SKM-1 treated with dmso at 0.1 percent for 144 hours (cell line): ENCODE results near the gene ERI2.

Experiments
- DNase-seq: peaks from one replicate; lab custom pipeline; 2025; ENCODE audit not compliant: unreplicated experiment; lab: John Stamatoyannopoulos, UW

ERI2 gene, protein sequence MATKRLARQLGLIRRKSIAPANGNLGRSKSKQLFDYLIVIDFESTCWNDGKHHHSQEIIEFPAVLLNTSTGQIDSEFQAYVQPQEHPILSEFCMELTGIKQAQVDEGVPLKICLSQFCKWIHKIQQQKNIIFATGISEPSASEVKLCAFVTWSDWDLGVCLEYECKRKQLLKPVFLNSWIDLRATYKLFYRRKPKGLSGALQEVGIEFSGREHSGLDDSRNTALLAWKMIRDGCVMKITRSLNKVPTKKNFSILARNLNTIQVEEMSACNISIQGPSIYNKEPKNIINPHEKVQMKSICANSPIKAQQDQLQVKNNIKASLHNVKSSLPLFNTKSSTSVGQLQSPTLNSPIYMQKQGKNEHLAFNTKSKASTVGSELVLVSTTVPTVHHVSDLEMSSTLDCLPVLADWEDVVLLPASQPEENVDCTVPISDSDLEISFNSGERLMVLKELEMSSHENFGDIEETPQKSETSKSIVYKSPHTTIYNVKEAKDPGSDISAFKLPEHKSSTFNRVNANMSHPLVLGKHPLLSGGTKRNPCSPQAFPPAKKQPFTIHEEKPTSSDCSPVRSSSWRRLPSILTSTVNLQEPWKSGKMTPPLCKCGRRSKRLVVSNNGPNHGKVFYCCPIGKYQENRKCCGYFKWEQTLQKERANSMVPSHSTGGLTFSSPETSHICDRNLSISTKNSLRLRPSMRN

GRCh38 chr16:20806168-20807050 lies at the start of gene ERI2, which contains the start of gene REXO5:
TSS of gene ERI2 (minus strand) at chr16:20806472. CDS start at chr16:20806430, 42 bp downstream.
TSS of gene REXO5 (plus strand) at chr16:20806527. CDS start at chr16:20806954, 427 bp downstream.
- DNase-seq, result peak; percentile 85

DNA sequence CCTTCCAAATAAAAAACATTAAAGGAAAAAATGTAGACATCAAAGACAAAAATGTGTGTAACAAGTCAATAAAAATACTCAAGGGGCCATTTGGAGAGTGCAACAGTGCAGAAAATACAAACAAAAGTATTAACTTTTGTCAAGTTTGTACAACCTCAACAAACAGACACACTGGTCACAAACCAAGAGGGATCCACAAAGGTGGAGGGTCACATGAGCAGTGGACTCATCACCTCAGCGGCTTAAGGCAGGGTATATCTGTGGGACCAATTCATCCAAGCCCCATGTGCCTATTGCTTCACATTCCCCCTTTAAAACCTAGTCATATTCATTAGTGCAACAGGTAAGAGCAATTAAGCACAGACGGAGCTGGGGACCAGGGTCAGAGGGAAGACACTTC lies 48.7 kb upstream of the ERI2 start:
- no peak for DNase-seq

GRCh38 chr16:20853981-20854620 lies 47.8 kb upstream of the ERI2 start:
- no peak for DNase-seq

GRCh38 chr16:20853143-20853542 lies 46.9 kb upstream of the ERI2 start:
- no peak for DNase-seq

GRCh38 chr16:20851601-20852000 lies 45.3 kb upstream of the ERI2 start:
- no peak for DNase-seq

GRCh38 chr16:20850981-20851380 lies 44.7 kb upstream of the ERI2 start:
- DNase-seq, result no peak

GRCh38 chr16:20849589-20850390 lies 43.5 kb upstream of the ERI2 start:
- DNase-seq, result peak; percentile 67

DNA sequence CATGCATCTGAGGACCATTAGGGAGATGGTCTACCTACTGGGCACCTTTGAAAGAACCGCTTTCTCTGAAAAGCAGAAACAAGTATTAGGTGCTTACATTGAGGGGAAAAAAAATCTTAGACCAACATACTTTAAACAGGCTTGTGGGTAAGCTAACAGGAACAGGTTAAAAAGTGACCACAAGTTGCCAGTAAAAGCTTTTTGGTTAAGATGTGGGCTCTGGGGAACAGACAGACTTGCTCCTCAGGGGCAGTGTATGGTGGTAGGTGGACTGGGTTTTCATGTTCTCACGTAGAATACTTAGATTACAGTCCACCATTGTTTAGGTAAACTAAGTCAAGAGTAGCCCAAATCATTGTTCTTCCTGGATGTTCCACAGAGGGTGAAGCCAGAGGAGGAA lies 41.3 kb upstream of the ERI2 start:
- DNase-seq, result no peak

GRCh38 chr16:20846551-20846950 lies 40.3 kb upstream of the ERI2 start:
- no peak for DNase-seq

- DNase-seq, result no peak
Measured at GRCh38 chr16:20846030-20846429, 39.8 kb upstream of the ERI2 start.

DNA sequence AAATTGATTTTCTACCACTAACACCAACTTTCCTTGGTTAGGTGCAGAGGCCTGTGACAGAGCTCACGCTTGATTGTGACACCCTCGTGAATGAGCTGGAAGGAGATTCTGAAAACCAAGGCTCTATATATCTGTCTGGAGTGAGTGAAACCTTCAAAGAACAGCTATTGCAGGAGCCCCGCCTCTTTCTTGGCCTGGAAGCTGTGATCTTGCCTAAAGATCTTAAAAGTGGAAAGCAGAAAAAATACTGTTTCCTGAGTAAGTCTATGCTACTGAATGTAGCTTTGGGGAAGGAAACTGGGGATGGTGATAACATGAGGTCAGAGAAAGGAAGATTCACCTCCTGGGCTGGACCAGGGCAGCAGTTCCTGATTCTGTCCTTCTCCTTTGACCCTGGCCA lies 38.3 kb upstream of the ERI2 start:
- DNase-seq, result peak; percentile 23

DNA sequence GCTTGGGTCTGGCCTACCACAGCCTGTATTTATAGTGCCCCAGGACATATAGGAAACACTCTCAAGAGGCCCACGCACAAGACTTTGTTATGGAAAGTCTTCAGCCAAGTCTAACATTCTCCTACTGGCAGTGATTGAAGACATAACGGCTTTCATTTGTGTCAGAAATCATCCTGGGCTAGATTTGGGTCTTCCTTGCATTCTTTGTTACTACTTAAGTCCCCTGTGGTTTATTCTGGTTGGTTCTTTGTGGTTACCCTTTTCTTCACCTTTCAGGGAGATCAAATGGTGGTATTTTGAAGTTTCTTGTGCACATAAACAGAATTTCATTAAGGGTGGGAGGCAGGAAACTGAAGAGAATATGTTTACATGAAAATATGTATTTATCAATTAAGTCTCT lies 37.8 kb upstream of the ERI2 start:
- DNase-seq, result no peak

GRCh38 chr16:20839504-20839903 lies 33.2 kb upstream of the ERI2 start:
- DNase-seq, result no peak

- DNase-seq, result no peak
Measured at GRCh38 chr16:20838240-20838639, 32.0 kb upstream of the ERI2 start.

DNA sequence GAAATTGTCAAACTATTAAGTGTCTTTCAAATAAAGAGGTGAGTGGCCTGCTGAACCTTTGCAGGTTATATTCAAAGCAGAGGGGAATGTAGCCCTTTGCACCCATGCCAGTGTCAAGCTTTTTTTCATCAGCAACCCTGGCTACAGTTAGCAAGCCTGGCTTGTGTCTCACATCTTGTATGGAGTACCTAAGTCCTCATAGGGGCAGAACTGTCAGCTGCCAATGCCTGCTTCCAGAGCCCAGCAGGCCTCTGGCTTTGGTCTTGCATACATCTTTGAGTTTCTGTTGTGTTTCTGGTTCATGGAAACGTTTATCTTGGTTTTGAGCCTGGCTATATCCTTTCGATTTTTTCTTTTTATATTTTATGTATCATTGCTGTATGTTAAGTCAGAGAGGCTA lies 26.8 kb upstream of the ERI2 start:
- no peak for DNase-seq

GRCh38 chr16:20830372-20830771 lies 24.1 kb upstream of the ERI2 start:
- DNase-seq, result no peak

- DNase-seq, result no peak
Measured at GRCh38 chr16:20829536-20829935, 23.3 kb upstream of the ERI2 start.

DNA sequence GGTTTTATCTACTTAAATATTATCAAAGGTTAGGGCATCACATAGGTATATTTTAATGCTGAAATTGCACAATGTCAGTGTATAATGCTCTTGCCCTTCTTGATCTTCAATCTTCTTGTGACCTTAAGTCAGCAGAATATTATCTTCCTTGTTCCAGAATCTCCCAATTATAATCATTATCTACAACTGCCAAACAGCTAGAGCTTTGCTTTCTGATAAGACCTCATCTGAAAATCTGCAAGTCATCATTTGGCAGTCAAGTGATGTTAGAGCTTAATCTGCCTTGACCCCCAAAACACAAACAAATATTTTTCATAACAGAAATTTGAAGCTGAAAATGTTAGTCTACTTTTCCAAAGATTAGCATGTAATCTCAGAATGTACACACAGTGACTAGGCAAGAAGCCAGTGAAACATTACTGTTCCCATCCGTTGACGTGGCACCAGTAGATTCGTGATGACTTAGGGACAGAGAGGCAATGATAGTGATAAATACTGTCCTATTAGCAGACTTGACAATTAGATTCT lies 19.8 kb upstream of the ERI2 start:
- DNase-seq, result no peak

GRCh38 chr16:20822521-20823325 lies 16.5 kb upstream of the ERI2 start:
- peak; percentile 8 for DNase-seq
